GM12801 (cell line): ENCODE data around the gene GRB7.

Source experiments
- TF ChIP-seq, protein P1 (sequence below): IDR thresholded peaks from one replicate; pipeline ENCODE4 v1.5.1; 2011; ENCODE audit warnings: control low read depth; ENCODE audit not compliant: insufficient read length; ENCODE audit errors: extremely low read depth

GRB7 gene

DNA sequence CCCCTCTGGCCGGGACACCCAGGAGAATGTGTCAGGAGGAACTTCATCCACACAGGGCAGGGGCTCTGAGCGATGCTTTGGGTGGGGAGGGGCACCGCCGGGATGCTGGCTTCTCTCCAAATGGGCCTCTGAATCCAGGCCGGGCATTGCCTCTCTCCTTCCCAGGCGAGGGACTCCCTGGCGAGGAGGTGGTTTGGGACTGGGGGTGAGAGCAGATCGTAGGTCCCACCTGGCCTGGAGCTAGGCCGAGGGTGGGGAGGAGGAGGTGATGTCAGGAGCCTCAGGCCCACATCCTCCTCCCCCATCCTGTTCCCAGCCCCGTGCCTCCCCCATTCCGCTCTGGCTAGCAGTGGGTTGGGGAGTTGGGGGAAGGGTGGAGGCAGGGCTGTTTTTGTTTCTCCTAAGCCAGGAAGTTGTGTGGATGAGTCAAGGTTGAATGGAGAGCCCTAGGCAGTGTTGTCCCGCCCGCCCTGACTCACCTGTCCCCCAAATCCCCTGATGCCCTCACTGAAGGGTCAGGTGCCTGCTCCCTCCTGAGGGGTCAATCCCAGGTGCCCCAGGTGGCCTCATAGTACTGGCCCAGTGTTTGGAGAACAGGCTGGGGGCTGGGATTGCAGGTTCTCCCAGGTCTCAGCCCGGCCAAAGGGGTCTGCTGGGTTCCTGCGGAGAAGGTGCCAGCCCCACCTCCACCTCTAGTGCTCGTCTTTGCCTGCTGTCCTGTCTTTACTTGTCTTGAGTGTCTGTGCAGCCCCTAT is 2.8 kb downstream of the GRB7 start:
- TF ChIP-seq, protein P1, sequence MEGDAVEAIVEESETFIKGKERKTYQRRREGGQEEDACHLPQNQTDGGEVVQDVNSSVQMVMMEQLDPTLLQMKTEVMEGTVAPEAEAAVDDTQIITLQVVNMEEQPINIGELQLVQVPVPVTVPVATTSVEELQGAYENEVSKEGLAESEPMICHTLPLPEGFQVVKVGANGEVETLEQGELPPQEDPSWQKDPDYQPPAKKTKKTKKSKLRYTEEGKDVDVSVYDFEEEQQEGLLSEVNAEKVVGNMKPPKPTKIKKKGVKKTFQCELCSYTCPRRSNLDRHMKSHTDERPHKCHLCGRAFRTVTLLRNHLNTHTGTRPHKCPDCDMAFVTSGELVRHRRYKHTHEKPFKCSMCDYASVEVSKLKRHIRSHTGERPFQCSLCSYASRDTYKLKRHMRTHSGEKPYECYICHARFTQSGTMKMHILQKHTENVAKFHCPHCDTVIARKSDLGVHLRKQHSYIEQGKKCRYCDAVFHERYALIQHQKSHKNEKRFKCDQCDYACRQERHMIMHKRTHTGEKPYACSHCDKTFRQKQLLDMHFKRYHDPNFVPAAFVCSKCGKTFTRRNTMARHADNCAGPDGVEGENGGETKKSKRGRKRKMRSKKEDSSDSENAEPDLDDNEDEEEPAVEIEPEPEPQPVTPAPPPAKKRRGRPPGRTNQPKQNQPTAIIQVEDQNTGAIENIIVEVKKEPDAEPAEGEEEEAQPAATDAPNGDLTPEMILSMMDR: no peak

DNA sequence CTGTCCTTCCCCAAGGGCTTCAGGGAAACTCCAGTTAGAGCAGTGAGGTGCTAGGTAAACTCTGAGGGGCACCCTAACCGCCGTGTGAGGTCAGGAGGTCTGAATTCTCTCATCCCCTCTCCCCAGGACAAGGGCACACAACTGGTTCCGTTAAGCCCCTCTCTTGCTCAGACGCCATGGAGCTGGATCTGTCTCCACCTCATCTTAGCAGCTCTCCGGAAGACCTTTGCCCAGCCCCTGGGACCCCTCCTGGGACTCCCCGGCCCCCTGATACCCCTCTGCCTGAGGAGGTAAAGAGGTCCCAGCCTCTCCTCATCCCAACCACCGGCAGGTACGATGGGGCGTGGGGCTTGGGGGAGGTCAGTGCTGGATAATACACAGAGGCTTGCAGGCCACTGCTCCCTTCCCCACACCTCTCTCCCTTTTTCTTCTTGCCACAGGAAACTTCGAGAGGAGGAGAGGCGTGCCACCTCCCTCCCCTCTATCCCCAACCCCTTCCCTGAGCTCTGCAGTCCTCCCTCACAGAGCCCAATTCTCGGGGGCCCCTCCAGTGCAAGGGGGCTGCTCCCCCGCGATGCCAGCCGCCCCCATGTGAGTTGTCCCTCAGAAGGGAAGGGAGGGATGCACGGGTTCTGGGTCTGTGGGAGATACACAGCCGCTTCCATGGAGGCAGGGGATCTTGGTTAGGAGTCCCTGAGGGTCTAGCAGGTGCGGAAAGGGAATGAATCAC is 4.6 kb downstream of the GRB7 start:
- TF ChIP-seq, protein P1: no peak

DNA sequence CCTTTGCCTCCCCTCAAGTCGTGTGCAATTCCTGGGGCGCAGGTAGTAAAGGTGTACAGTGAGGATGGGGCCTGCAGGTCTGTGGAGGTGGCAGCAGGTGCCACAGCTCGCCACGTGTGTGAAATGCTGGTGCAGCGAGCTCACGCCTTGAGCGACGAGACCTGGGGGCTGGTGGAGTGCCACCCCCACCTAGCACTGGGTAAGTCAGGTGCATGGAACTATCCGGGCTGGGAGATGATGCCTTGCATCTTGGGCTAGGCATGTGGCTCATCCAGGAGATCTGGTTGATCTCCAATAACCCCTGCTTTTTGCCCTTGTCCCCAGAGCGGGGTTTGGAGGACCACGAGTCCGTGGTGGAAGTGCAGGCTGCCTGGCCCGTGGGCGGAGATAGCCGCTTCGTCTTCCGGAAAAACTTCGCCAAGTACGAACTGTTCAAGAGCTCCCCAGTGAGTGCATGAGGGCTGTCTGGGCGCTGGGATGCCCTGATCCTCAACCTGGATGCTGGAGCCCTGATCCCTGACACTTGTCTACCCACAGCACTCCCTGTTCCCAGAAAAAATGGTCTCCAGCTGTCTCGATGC is 5.2 kb downstream of the GRB7 start:
- TF ChIP-seq, protein P1: no peak

- TF ChIP-seq, protein P1: no peak
These were observed 6.5 kb downstream of the GRB7 start for GRCh38 chr17:39744075-39744835.

DNA sequence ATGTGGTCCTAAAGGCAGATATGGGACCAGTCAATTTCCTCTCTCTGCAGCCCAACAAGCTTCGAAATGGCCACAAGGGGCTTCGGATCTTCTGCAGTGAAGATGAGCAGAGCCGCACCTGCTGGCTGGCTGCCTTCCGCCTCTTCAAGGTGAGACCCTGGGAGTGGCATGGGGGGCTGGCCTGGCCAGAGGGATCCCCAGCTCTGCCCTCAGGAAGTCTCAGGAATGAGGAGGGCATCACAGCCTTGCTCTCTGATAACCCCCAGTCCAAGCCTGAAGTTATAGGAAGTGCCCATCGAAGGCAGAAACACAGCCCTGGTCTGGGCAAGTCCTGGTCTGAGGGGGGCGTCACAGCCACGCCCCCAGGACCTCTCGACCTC is 7.1 kb downstream of the GRB7 start:
- TF ChIP-seq, protein P1: no peak

DNA sequence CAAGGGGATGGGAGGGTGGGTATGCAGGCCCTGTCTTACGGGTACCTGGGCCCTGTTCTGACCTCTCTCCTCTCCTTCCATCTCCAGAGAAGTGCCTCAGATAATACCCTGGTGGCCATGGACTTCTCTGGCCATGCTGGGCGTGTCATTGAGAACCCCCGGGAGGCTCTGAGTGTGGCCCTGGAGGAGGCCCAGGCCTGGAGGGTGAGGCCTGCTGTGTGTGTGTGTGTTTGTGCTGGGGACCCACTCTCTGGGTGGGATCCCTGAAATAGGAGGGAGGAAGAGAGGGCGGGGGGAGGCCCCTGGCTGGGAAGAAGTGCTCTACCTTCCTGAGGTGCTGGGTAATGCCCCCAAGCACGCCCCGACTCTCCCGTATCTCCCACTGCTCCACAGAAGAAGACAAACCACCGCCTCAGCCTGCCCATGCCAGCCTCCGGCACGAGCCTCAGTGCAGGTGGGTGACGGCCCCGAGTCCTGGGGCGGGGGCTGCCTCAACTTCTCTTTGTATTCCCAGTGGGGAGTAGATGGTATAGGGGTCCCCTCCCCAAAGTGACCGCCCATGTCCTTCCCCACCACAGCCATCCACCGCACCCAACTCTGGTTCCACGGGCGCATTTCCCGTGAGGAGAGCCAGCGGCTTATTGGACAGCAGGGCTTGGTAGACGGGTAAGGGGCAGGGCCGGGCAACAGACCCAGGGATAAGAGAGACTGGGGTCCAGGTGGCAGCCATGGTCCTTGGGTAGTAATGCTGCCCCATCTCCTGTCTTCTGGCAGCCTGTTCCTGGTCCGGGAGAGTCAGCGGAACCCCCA is 7.8 kb downstream of the GRB7 start:
- TF ChIP-seq, protein P1: no peak
